Epithelial cell of alveolus of lung (primary cell): ENCODE data around the gene MYO15A. TPM values are rescaled to one million over a fixed set of nuclear protein-coding genes. Genes with fewer than 3 reads are reported as not detected.

Source experiments
- total RNA-seq: library from RNA; depleted of rRNA; stranded (reverse); fragments of >200 nt; gene quantifications from 2 replicates; pipeline ENCODE4 v1.2.1, GENCODE V29; 2015

The MYO15A gene
- total RNA-seq, result 0.26 and 1.6 TPM in 2 replicates

GRCh38 chr17:18108401-18109312, at the start of gene MYO15A:
TSS of gene MYO15A (plus strand) at chr17:18108756. CDS start at chr17:18118801, 10,045 bp downstream.

GRCh38 chr17:18087610-18088491, 20.7 kb upstream of the MYO15A start, which contains the start of gene DRG2:
TSS of gene DRG2 (plus strand) at chr17:18087948. CDS start at chr17:18088024, 76 bp downstream.

DNA sequence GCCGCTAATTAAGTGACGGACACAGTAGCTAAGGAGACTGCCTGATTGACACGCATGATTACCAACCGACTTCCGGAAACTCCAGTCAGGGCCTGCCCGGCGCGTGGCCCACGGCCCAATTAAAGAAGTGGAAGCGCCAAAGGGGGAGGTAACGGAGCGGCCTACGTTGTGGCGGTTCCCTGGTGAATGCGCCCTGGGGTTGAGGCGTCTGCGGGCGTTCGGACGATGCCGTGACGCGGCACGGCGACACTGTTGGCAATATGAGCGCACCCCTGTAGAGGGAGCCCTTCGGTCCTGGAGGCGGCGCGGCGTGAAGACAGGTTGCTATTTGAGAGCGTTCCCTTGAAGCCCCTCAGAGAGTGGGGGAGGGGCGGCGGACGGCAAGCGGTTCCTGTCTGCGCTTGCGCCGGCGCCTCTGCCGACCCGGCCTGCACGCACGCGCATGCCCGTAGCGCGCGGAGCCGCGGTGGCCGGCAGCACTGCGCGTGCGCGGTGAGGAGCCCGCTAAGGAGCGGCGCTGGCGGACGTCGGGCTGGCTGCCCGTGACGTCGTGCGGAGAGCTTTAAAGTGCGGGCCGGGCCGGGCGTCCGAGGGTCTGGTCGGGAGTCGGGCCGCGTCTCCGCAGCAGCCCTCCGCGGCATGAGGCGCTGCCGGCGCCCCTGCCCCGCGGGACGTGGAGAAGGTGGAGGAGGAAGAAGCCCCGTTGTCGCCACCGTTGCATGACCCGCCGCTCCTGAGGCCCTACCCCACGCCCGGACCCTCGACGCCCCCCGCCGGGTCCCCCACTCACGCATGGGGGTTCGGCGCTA, 75.0 kb downstream of the MYO15A start, which contains the start of gene ALKBH5:
Gene ALKBH5, plus strand, starts transcription at position 495 of the 809 bp plus-strand sequence. CDS start 416 bp downstream, outside the sequence.

GRCh38 chr17:18225121-18225641, 116.6 kb downstream of the MYO15A start, which contains the start of gene LLGL1:
TSS of gene LLGL1 (plus strand) at chr17:18225635. CDS start at chr17:18225683, 48 bp downstream.

Other genes with a start within 250 kb of the MYO15A start
- gene TOM1L2, start 136.4 kb upstream of the MYO15A start, total RNA-seq, result 15.6 and 21.5 TPM in 2 replicates
- gene DRC3, start 135.9 kb upstream of the MYO15A start, total RNA-seq, result 0.40 and 1.4 TPM in 2 replicates
- 9.4 and 17.6 TPM in 2 replicates for gene ATPAF2, start 69.6 kb upstream of the MYO15A start, total RNA-seq
- 7.8 and 16.8 TPM in 2 replicates for gene GID4, start 69.3 kb upstream of the MYO15A start, total RNA-seq
- 37.8 and 44.0 TPM in 2 replicates for gene DRG2, start 20.8 kb upstream of the MYO15A start, total RNA-seq
- gene ALKBH5, start 75.1 kb downstream of the MYO15A start, total RNA-seq, result 95.8 and 104 TPM in 2 replicates
- 45.4 and 50.0 TPM in 2 replicates for gene LLGL1, start 116.9 kb downstream of the MYO15A start, total RNA-seq
- gene FLII, start 150.0 kb downstream of the MYO15A start, total RNA-seq, result 172 and 224 TPM in 2 replicates
- 10.5 and 13.7 TPM in 2 replicates for gene MIEF2, start 151.9 kb downstream of the MYO15A start, total RNA-seq
- 19.7 and 22.4 TPM in 2 replicates for gene TOP3A, start 206.2 kb downstream of the MYO15A start, total RNA-seq
- 9.3 and 12.5 TPM in 2 replicates for gene SMCR8, start 206.5 kb downstream of the MYO15A start, total RNA-seq